Measurements from ENCODE around the gene KIRREL2. TPM values are rescaled to one million over a fixed set of nuclear protein-coding genes. Genes with fewer than 3 reads are reported as not detected.
A peak's percentile ranks its signal among the peaks of the same experiment; 100 is the strongest.

The KIRREL2 gene
- total RNA-seq, 4 donors from 2014 or later = 1.7 TPM; not detected in 3

DNA sequence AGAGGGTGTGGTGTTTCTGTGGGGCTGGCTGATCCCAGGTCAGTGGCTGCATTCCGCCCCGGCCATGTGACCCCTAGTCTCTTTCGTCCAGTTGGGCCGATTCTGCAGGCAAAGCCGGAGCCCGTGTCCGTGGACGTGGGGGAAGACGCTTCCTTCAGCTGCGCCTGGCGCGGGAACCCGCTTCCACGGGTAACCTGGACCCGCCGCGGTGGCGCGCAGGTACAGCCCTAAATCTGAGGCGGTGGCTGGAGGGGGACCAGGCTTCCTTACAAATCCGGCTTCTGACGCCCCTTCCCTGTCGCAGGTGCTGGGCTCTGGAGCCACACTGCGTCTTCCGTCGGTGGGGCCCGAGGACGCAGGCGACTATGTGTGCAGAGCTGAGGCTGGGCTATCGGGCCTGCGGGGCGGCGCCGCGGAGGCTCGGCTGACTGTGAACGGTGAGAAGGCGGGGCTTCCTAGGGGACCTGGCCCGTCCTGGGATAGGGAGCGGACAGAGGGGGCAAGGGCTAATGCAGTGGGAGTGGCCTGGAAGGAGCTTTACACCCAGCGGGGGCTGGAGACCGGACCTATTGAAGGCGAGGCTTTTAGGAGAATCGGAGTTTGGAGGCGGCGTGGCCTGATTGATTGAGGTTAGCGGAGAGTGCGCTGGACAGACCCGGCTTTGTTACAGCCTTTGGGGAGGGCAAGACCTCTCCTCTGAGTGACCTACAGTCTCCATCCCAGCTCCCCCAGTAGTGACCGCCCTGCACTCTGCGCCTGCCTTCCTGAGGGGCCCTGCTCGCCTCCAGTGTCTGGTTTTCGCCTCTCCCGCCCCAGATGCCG is 4.3 kb downstream of the KIRREL2 start:
- Histone ChIP-seq H3K27me3 (peaks cover 0 to 19% of the 10 kb centered on the region in 2 donors), H3K9me3 (no peaks in the 10 kb centered on the region), H3K36me3 (no peaks in the 10 kb centered on the region), H3K4me3 (no peak overlapping the region), H3K27ac (no peak overlapping the region), H3K4me1 (peaks cover 0 to 12% (median 5%) of the 10 kb centered on the region in 4 donors)
- DNase-seq = no peak
- TF ChIP-seq CTCF (IDR thresholded peaks at IDR 0.05) = no peak
- TF ChIP-seq POLR2A (IDR thresholded peaks at IDR 0.05) = no peak

DNA sequence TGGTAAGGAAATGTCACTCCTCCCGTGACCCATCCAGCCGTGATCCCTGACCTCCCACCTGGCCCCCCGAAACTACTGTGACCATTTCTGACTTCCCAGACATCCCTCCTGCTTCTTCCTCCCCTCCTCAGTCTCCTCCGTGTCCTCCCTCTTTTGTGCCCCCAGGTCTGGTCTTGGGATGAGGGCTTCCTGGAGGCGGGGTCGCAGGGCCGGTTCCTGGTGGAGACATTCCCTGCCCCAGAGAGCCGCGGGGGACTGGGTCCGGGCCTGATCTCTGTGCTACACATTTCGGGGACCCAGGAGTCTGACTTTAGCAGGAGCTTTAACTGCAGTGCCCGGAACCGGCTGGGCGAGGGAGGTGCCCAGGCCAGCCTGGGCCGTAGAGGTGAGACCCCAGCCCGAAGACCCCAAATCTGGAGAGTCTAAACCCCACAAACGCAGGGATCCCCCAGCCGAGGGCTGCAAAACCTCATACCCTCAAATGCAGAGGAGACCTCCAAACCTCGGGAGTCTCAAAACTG is 5.0 kb downstream of the KIRREL2 start:
- no peak for DNase-seq
- Histone ChIP-seq H3K27me3 (peaks cover 0 to 15% of the 10 kb centered on the region in 2 donors), H3K9me3 (no peaks in the 10 kb centered on the region), H3K36me3 (no peaks in the 10 kb centered on the region), H3K4me1 (peaks cover 0 to 6% (median 3%) of the 10 kb centered on the region in 4 donors), H3K27ac (no peak overlapping the region), H3K4me3 (no peak overlapping the region)
- no peak for TF ChIP-seq CTCF (IDR thresholded peaks at IDR 0.05)

DNA sequence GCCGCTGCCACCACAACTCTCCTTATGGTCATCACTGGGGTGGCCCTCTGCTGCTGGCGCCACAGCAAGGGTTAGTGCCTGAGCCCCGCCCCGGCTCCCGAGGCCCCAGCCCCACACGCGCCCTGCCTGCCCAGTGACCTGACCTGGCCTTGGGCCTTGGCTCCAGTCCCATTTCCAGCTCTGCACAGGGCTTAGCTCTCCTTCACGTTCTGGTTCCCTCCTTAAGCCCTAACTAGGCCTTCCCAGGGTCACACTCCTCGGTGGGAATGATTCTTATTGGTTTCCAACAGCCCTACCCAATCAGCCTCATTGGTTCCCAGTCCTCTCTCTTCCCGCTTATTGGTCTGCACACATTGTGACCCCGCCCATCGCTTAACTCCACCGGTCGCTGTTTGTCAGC is 5.8 kb downstream of the KIRREL2 start:
- no peak overlapping the region for H3K4me3 ChIP-seq
- no peak overlapping the region for H3K27ac ChIP-seq
- H3K36me3 ChIP-seq = no peaks in the 10 kb centered on the region
- TF ChIP-seq CTCF (IDR thresholded peaks at IDR 0.05) (no peak), POLR2A (IDR thresholded peaks at IDR 0.05) (no peak)
- H3K4me1 ChIP-seq = no peaks in the 10 kb centered on the region
- peaks cover 0 to 15% of the 10 kb centered on the region in 2 donors for H3K27me3 ChIP-seq
- H3K9me3 ChIP-seq = no peaks in the 10 kb centered on the region
- DNase-seq = no peak

DNA sequence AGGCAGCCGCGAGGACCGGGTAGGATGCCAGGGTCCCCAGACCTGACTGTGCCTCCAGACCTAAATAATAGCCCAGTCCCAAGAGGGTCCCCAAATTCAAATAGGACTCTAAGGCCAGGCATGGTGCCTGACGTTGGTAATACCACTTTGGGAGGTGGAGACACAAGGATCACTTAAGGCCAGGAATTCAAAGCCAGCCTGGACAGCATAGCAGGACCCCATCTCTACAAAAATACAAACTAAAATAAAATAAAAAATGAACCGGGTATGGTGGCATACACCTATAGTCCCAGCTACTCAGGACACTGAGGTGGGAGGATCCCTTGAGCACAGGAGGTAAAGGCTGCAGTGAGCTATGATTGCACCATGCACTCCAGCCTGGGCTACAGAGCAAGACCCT is 6.3 kb downstream of the KIRREL2 start:
- no peak for TF ChIP-seq CTCF (IDR thresholded peaks at IDR 0.05)
- no peak for TF ChIP-seq POLR2A (IDR thresholded peaks at IDR 0.05)
- Histone ChIP-seq H3K9me3 (no peaks in the 10 kb centered on the region), H3K4me3 (no peak overlapping the region), H3K27ac (no peak overlapping the region), H3K27me3 (peaks cover 0 to 15% of the 10 kb centered on the region in 2 donors), H3K4me1 (peaks cover 0 to under 1% (median 0%) of the 10 kb centered on the region in 4 donors), H3K36me3 (no peaks in the 10 kb centered on the region)
- no peak for DNase-seq

DNA sequence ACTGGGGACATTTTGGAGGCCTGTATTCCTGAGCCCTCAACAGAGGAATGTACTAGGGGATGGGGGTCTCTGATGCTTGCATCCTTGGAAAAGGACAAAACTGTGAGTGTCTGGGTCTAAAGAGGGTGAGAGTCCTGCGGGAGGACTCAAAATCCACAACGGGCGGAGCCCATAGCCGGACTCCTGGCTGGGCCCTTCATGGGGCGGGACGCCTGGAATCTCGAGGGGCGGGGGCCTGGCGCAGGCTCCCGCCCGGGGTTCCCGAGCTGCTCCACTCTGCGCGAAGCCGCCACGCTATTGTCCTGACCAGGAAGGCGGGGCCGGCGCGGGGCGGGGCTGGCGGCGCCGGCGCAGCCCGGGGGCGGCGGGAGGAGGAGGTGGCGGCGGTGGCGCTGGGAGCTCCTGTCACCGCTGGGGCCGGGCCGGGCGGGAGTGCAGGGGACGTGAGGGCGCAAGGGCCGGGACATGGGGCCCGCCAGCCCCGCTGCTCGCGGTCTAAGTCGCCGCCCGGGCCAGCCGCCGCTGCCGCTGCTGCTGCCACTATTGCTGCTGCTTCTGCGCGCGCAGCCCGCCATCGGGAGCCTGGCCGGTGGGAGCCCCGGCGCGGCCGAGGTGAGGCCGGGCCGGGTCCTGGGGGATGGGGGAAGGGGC is 11.6 kb downstream of the KIRREL2 start, which contains the start of gene APLP1:
APLP1 (plus strand) TSS at position 403 of the 651 bp plus-strand sequence; CDS start at position 466, 63 bp downstream.
- peak; percentile 43 to 77 (median 75) for DNase-seq
- peaks cover 0 to 20% (median 18%) of the 10 kb centered on the region in 4 donors for H3K4me1 ChIP-seq
- H3K9me3 ChIP-seq = no peaks in the 10 kb centered on the region
- H3K27me3 ChIP-seq = no peaks in the 10 kb centered on the region
- H3K27ac ChIP-seq = no peak within 1 kb of the TSS
- peak within 1 kb of the TSS; percentile 20 to 56 (median 55) for H3K4me3 ChIP-seq
- TF ChIP-seq POLR2A (IDR thresholded peaks at IDR 0.05) = no peak
- H3K36me3 ChIP-seq = no peaks in the 10 kb centered on the region

Data from Peyer's patch (tissue), 4 donors.